Activated naive CD8-positive, alpha-beta T cell treated with anti-CD3 and anti-CD28 coated beads, Interleukin-2, amount 50 U/mL, for 16 hours (primary cell): ENCODE measurements around the gene NKX6-1.

ENCODE experiments used
- DNase-seq: peaks from one replicate; pipeline ENCODE4 v3.0.0-alpha.2; 2020; ENCODE audit warnings: low read depth, low spot score

The NKX6-1 gene

DNA sequence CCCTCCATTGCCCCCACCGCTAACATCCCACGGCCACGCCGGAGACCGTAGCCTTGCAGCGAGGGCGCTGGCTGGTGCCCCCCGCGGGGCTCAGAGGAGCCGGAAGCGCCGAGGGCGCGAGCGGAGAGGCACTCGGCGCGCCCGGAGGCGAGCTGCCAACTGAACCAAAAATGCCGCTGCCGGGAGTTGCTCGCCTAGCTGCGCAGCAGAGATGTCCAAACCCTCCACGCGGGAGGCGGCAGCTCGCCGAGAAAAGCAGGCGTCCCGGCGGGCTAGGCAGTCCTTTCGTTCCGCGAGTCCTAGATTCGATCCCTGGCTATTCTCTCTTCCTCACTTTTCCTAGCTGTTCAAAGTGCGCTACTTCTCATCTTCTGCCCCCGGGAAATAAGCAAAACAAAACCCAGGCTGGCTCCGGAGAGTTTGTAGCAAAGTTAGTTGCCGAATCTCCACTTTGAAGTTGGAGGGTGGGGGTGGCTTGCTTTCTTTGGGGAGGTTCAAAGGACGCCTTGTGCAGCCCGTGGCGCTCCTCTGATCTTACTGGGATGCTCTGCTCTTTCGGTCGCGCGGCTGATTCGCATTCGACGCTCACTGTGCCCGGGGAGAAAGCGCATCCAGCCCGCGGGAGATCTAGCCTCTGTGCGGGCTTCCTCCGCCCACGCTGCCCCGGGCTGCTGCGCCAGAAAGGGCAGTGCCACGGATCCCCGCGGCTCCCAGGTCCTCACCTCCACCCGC is 723 bp downstream of the NKX6-1 start:
- no peak for DNase-seq

DNA sequence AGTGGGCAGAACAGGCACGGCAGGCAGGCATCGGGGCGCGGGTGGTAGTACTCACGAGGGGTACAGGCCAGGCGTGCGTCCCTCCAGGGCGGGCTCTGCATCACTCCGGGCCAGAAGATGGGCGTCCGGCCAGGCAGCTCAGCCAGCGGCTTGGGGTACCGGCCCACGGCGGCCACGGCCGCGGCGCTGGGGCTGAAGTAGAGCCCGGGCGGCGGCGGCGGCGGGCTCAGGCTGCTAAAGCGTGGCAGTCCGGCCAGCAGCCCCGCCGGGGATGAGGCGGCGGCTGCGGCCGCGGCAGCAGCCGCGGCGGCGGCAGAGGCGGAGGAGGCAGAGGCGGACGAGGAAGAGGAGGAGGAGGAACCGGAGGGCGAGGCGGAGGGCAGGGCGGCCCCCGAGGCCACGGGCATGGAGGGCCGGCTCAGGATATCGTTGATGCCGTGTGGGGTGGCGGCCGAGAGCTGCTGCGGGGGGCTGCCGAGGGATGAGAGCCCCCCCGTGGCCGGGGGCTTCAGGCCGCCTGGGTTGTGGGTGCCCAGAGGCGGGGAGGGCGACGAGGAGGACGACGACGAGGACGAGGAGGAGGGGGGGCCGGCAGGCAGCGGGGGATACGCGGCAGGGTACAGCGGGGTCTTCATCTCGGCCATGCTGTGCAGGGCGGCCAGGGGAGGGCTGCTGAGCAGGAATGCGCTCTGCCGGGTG is 1.4 kb downstream of the NKX6-1 start:
- no peak for DNase-seq

DNA sequence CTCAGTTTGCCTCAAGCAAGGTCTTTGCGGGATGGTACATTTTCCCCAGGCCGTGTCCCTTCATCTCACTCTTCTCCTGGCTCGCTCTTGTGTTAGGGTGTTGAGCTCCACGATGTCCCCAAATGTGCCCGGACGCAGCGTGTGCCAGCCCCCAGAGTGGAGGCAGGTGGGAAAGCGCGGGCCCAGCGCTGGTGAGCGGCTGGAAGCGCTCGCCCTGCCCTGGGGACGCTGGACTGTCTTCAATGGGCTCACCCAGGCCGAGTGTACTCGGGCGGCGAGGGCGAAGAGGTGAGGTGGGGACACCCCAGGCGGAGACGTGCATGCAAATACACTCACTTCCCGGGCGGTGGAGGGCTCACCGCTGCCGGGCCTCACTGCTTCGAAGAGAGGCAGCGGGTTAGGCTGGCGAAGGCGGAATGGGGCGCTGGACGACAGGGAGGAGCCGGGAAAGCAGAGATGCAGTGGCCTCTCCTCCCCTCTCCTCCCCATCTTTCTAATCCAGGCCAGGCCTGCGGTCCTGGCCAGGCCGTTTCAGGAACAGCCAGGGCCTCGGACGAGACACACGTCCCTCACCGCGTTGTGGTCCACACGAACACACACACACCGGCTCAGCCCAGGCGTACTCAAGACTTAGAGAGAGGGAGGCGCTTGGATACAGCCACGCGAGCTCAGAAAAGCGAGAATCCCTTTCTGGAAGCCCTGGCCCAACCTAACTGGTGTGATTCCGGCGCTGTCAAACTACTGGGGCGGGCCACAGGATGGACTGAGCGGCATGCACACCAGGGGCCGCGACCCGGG is 2.2 kb downstream of the NKX6-1 start:
- DNase-seq: no peak

- no peak for DNase-seq
Measured at GRCh38 chr4:84496331-84496705, 2.8 kb downstream of the NKX6-1 start.

GRCh38 chr4:84495794-84496261 is 3.3 kb downstream of the NKX6-1 start:
- no peak for DNase-seq

DNA sequence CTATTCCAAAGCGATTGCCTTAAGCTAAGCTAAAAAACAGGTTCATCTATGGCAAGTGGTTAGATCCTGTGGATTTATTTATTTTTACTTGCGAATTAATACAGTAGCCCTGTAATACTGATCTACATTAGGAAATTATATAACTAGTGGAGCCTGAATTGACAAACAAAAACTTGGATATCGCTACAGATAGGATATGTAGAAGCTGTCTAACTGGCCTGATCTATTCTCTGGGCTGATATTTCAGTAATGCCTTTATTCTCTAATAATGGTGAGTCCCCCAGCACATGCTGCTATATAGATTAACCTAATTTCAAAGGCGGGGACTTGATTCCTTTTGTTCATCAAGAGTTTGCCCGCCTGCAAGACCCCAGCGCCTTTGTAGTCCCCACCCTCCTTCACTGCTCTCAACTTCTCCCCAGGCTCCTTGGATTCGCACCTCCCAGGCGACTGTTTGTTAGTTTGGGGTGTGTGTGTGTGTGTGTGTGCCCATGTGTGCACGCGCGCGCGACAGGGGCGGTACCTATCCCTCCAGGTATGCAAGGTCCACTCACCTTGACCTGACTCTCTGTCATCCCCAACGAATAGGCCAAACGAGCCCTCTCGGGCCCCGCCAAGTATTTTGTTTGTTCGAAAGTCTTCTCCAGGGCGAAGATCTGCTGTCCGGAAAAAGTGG is 3.8 kb downstream of the NKX6-1 start:
- no peak for DNase-seq

DNA sequence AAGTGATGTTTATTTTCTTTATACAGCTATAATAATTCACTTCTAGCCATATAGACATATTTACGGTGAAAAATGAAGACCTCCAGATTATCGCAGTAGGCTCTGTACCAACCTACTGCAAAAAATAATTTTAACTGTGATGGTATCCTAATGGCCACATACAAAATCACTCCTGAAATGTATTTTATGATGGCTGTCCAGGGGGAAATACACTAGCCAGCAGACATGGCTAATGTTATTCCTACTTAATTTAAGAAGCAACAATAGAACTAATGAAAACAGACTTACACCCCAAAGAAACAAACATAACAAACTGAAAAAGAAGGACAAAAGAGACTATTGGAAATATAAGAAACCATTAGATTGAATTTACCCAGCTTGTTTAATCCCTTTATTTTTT is 4.6 kb downstream of the NKX6-1 start:
- DNase-seq: no peak

- DNase-seq: no peak
Measured at GRCh38 chr4:84494076-84494475, 5.0 kb downstream of the NKX6-1 start.

GRCh38 chr4:84493092-84493850 is 5.8 kb downstream of the NKX6-1 start:
- no peak for DNase-seq

DNA sequence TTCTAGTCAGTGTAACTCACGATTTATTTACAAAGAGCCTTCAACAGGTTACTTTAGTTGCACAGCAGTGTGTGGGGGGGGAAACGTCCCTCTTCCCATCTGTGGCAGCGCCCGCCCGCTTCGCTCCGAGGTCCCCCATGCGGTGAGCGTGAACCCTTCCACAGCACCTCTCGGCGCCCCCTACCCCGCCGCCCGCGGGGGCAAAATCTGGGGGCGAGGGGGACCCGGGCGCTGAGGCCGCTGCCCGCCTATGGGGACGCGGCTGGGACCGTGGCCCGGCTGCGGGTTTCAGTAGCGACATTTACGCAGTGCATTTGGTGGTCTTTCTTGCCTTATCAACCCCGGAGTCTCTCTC is 6.4 kb downstream of the NKX6-1 start:
- DNase-seq: no peak

GRCh38 chr4:84492290-84492689 is 6.8 kb downstream of the NKX6-1 start:
- no peak for DNase-seq

GRCh38 chr4:84491481-84491880 is 7.6 kb downstream of the NKX6-1 start:
- DNase-seq: no peak

DNA sequence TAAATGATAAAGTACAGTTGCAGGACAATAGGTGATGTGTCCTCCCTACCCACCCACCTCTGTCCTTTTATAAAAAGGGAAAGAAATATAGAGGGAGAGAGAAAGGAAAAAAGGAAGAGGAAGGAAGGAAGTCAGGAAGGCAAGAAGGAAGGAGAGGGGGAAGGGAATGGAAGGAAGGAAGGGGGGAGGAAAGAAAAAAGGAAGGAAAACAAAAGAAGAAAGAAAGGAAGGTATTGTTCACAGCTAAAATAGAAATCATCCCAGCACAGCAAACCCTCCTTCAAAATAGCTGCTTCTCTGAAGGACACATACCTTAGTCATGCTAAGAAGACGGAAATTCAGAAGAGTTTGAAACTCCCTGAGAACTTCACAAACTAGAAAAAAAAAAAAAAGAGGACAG is 8.4 kb downstream of the NKX6-1 start:
- no peak for DNase-seq

DNA sequence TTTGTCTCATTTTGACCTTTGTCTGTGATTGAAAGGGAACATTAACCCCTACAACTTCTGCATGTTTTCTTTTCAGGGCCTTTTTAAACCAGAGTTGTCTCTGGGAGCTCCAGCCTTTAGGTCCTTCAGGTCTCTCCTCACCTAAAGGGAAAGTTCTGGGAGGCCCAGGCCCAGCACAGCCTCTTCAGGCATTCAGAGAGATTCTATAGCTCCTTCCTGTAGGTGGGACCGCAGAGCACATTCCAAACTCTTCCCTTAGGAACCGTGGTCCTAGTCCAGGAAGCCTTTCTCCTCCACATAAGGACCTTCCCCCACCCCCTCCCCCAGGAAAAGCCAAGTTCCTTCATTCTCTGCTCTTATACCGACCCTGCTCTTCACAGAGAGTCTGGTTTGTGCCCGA is 14.9 kb downstream of the NKX6-1 start:
- DNase-seq: no peak

- no peak for DNase-seq
Measured at GRCh38 chr4:84483688-84484087, 15.4 kb downstream of the NKX6-1 start.

GRCh38 chr4:84482564-84483563 is 16.2 kb downstream of the NKX6-1 start:
- no peak for DNase-seq

- no peak for DNase-seq
Measured at GRCh38 chr4:84481860-84482245, 17.2 kb downstream of the NKX6-1 start.

GRCh38 chr4:84481077-84481859 is 17.8 kb downstream of the NKX6-1 start:
- DNase-seq: no peak

GRCh38 chr4:84480082-84480481 is 19.0 kb downstream of the NKX6-1 start:
- no peak for DNase-seq
